A673 (cell line): ENCODE results near the gene C9orf43. TPM values are rescaled to one million over a fixed set of nuclear protein-coding genes. Genes with fewer than 3 reads are reported as not detected.

Experiments used
- BruUV-seq: library from RNA; stranded (reverse); fragments of 400-500 nt; replicated peaks from 2 replicates; lab custom pipeline; 2021; lab: Mats Ljungman, UMichigan
- CTCF ChIA-PET: fragments of 300-600 bp; sonication (Branson Sonifier 250); formaldehyde crosslinking; loops from one replicate; lab custom pipeline; 2022; ENCODE audit warnings: antibody characterized with exemption; lab: Charles Lee
- POLR2A ChIA-PET: fragments of 300-600 bp; sonication (Branson Sonifier 250); formaldehyde crosslinking; loops from one replicate; lab custom pipeline; 2022; ENCODE audit warnings: antibody characterized with exemption; ENCODE audit not compliant: low non-redundant PET; lab: Charles Lee
- DNase-seq: peaks from one replicate; pipeline ENCODE4 v3.0.0-alpha.2; 2015; ENCODE audit warnings: low spot score
- H3K27ac ChIP-seq: fragments of 200-600 bp; sonication (generic); 2 replicates; pipeline ENCODE4 v1.5.1; 2016; ENCODE audit warnings: mixed run types, low read depth, mild to moderate bottlenecking, mixed read lengths, antibody characterized with exemption, low read length; ENCODE audit not compliant: poor library complexity, severe bottlenecking
- H3K27me3 ChIP-seq: fragments of 200-600 bp; sonication (generic); replicated peaks from 2 replicates; pipeline ENCODE4 v1.6.1; 2017; ENCODE audit warnings: mixed run types, low read depth, mild to moderate bottlenecking, mixed read lengths, antibody characterized with exemption, low read length; ENCODE audit not compliant: insufficient read depth, poor library complexity
- H3K36me3 ChIP-seq: fragments of 200-600 bp; sonication (generic); 2 replicates; pipeline ENCODE4 v1.6.1; 2016; ENCODE audit warnings: mixed run types, mild to moderate bottlenecking, mixed read lengths, antibody characterized with exemption, low read length; ENCODE audit not compliant: insufficient read depth, poor library complexity, severe bottlenecking
- H3K4me1 ChIP-seq: fragments of 200-600 bp; sonication (generic); 2 replicates; pipeline ENCODE4 v1.6.1; 2017; ENCODE audit warnings: mixed run types, mild to moderate bottlenecking, mixed read lengths, antibody characterized with exemption, low read length; ENCODE audit not compliant: insufficient read depth, poor library complexity, severe bottlenecking
- H3K4me3 ChIP-seq: fragments of 200-600 bp; sonication (generic); 2 replicates; pipeline ENCODE4 v1.5.1; 2016; ENCODE audit warnings: low read depth, mixed run types, mild to moderate bottlenecking, mixed read lengths, low read length; ENCODE audit not compliant: poor library complexity, severe bottlenecking
- H3K9me3 ChIP-seq: fragments of 200-600 bp; sonication (generic); 2 replicates; pipeline ENCODE4 v1.6.1; 2016; ENCODE audit warnings: mixed run types, low read depth, mild to moderate bottlenecking, mixed read lengths, antibody characterized with exemption, low read length; ENCODE audit not compliant: poor library complexity, severe bottlenecking
- EZH2 ChIP-seq: fragments of 200-600 bp; sonication (generic); IDR thresholded peaks from 2 replicates; pipeline ENCODE4 v1.6.1; 2017; ENCODE audit warnings: borderline replicate concordance, low read depth, mild to moderate bottlenecking, mixed read lengths, antibody characterized with exemption, low read length; ENCODE audit not compliant: poor library complexity, severe bottlenecking
- intact Hi-C: fragments of 100-400 bp; cut with micrococcal nuclease; formaldehyde crosslinking; loops from one replicate; pipeline ENCODE4 v1.10.0; 2022; ENCODE audit not compliant: unreplicated experiment
- total RNA-seq: library from RNA; stranded (reverse); gene quantifications from 2 replicates; pipeline ENCODE4 v1.2.3, GENCODE V29; 2021
- TF ChIP-seq, protein P1 (sequence below): fragments of 300-800, 200-600 bp; sonication (generic); conservative IDR thresholded peaks from 2 replicates; pipeline ENCODE4 v1.5.1; 2017; ENCODE audit warnings: low read depth, mild to moderate bottlenecking, antibody characterized with exemption, low read length, moderate library complexity, mixed read lengths

C9orf43 gene
- total RNA-seq, 1 experiment from 2014 or later: 1.5 TPM

DNA sequence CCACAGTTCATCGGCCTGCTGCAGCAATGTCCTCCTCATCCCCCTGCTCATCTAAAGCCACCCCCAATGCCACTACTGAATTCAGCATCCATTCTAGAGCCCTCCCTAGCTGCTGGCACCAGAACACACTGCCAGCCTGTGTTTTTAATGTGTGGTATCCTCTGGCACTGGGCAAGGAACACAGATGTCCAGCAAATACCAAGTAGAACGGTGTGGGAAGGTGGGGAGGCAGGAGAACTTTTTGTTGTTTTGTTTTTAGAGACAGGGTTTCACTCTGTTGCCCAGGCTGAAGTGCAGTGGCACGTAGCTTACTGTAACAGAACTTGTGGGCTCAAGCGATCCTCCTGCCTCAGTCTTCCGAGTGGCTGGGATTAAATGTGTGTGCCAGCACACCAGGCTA lies 38.5 kb upstream of the C9orf43 start:
- Histone ChIP-seq H3K9me3 (no peaks in the 10 kb centered on the region), H3K4me1 (no peaks in the 10 kb centered on the region), H3K27ac (no peak overlapping the region), H3K4me3 (no peak overlapping the region), H3K27me3 (no peaks in the 10 kb centered on the region), H3K36me3 (peaks cover 6% of the 10 kb centered on the region)
- BruUV-seq: no TSS peak
- intact Hi-C loops: no loop called here
- ChIA-PET CTCF (no interaction called here), POLR2A (no interaction called here)
- no peak for TF ChIP-seq EZH2
- TF ChIP-seq, protein P1, sequence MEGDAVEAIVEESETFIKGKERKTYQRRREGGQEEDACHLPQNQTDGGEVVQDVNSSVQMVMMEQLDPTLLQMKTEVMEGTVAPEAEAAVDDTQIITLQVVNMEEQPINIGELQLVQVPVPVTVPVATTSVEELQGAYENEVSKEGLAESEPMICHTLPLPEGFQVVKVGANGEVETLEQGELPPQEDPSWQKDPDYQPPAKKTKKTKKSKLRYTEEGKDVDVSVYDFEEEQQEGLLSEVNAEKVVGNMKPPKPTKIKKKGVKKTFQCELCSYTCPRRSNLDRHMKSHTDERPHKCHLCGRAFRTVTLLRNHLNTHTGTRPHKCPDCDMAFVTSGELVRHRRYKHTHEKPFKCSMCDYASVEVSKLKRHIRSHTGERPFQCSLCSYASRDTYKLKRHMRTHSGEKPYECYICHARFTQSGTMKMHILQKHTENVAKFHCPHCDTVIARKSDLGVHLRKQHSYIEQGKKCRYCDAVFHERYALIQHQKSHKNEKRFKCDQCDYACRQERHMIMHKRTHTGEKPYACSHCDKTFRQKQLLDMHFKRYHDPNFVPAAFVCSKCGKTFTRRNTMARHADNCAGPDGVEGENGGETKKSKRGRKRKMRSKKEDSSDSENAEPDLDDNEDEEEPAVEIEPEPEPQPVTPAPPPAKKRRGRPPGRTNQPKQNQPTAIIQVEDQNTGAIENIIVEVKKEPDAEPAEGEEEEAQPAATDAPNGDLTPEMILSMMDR: no peak
- no peak for DNase-seq

DNA sequence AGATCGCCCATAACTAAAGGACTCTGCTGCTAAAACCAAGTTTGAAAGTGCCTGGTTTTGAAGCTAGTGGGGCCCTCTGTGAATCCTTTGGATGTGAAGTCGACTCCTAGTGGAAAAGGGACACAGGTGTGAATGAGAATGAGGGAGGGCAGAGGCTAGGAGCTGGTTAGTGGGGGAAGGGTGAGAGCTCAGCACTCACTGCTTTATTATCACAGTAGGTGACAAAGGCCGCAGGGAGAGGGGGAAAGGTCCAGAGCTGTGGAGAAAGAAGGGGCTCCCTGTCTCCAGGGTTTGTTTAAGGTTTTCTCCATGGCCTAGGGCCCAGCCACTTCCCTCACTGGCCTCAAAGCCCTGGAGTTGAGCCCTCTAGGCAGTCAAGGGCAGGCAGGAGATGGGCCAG lies 37.3 kb upstream of the C9orf43 start:
- H3K4me3 ChIP-seq: no peak overlapping the region
- peaks cover 6% of the 10 kb centered on the region for H3K36me3 ChIP-seq
- no peaks in the 10 kb centered on the region for H3K4me1 ChIP-seq
- no peak overlapping the region for H3K27ac ChIP-seq
- no peak for TF ChIP-seq EZH2
- TF ChIP-seq, protein P1: no peak
- ChIA-PET CTCF (no interaction called here), POLR2A (no interaction called here)
- H3K9me3 ChIP-seq: no peaks in the 10 kb centered on the region
- no TSS peak for BruUV-seq
- H3K27me3 ChIP-seq: no peaks in the 10 kb centered on the region
- DNase-seq: no peak
- intact Hi-C loops: no loop called here

DNA sequence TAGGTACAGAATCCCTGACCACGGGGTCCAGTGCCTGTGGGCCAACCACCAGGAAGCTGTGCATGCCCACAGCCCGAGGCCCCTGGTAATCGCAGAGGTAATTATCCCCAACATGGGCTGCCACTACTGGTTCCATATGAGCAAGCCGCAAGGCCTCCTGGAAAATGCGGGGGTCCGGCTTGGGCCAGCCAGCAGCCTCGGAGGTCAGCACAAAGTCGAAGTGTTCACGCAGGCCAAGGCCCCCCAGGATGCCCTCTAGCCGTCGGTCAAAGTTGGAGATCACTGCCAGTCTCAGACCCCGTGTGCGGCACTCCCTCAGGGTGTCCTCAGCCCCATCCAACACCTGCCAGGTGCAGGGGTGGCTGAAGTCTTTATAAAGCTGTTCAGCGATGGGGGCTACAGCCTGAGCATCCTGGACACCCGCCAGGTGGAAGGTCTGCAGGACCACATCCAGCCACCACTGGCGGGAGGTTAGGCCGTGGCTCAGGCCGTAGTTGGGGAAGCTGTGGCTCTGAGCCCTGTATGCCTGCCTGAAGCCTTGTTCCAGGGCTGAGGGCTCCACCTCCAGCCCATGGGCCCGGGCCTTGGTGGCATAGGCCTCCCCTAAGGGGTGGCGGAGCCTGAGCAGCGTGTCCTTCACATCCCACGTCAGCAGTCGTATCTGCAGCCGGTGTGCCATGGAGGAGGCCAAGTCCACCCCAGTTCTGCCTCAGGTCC lies 36.7 kb upstream of the C9orf43 start:
- H3K9me3 ChIP-seq: no peaks in the 10 kb centered on the region
- H3K4me1 ChIP-seq: no peaks in the 10 kb centered on the region
- no TSS peak for BruUV-seq
- H3K27ac ChIP-seq: no peak overlapping the region
- peaks cover 6% of the 10 kb centered on the region for H3K36me3 ChIP-seq
- no peak overlapping the region for H3K4me3 ChIP-seq
- H3K27me3 ChIP-seq: no peaks in the 10 kb centered on the region
- DNase-seq: no peak
- no peak for TF ChIP-seq EZH2
- TF ChIP-seq, protein P1: no peak
- ChIA-PET CTCF (no interaction called here), POLR2A (no interaction called here)
- intact Hi-C loops: no loop called here
